H1 (cell line): ENCODE data around the gene SRRM3. TPM values are rescaled to one million over a fixed set of nuclear protein-coding genes. Genes with fewer than 3 reads are reported as not detected.

Source experiments
- CTCF ChIA-PET: fragments of 300-600 bp; sonication (Branson Sonifier 250); formaldehyde crosslinking; loops from one replicate; lab custom pipeline; 2021; ENCODE audit not compliant: partially characterized antibody; lab: Charles Lee
- POLR2A ChIA-PET: fragments of 300-600 bp; sonication (Branson Sonifier 250); formaldehyde crosslinking; loops from one replicate; lab custom pipeline; 2021; ENCODE audit warnings: inconsistent platforms; ENCODE audit not compliant: partially characterized antibody; lab: Charles Lee
- DNase-seq, 2 experiments: peaks; one replicate each; pipeline versions ENCODE4 v3.0.0 to v3.0.0-alpha.2; 2010 to 2022; ENCODE audit warnings: low spot score in 2 of 2, low read depth in 1 of 2, mixed read lengths in 1 of 2
- FAIRE-seq: peaks from 2 replicates; lab custom pipeline; 2011; peaks lifted over from hg19 to GRCh38; lab: Jason Lieb, UNC
- H2AFZ ChIP-seq: 2 replicates; pipeline ENCODE4 v1.8.1; 2012; ENCODE audit warnings: low read length, inconsistent platforms
- H2AK5ac ChIP-seq: 2 replicates; pipeline ENCODE4 v1.6.1; 2013; ENCODE audit warnings: low read depth, low read length
- H2BK120ac ChIP-seq: replicated peaks from 2 replicates; pipeline ENCODE3; 2013; ENCODE audit warnings: low read depth, low read length, inconsistent platforms
- H2BK12ac ChIP-seq: 2 replicates; pipeline ENCODE4 v1.6.1; 2013; ENCODE audit warnings: low read depth, low read length
- H2BK15ac ChIP-seq: 2 replicates; pipeline ENCODE4 v1.6.1; 2013; ENCODE audit warnings: low read length
- H2BK20ac ChIP-seq: 2 replicates; pipeline ENCODE4 v1.6.1; 2013; ENCODE audit warnings: low read length
- H2BK5ac ChIP-seq: 2 replicates; pipeline ENCODE4 v1.6.1; 2013; ENCODE audit warnings: low read depth, low read length
- H3K14ac ChIP-seq: 2 replicates; pipeline ENCODE4 v1.6.1; 2013; ENCODE audit warnings: inconsistent platforms; ENCODE audit not compliant: insufficient read length
- H3K18ac ChIP-seq: 2 replicates; pipeline ENCODE4 v1.6.1; 2013; ENCODE audit warnings: low read length; ENCODE audit errors: extremely low read depth
- H3K23ac ChIP-seq: 2 replicates; pipeline ENCODE4 v1.6.1; 2013; ENCODE audit warnings: inconsistent platforms; ENCODE audit not compliant: insufficient read length
- H3K23me2 ChIP-seq: 2 replicates; pipeline ENCODE4 v1.6.1; 2013; ENCODE audit warnings: low read depth, low read length
- H3K27ac ChIP-seq: 2 replicates; pipeline ENCODE4 v1.6.1; 2011; ENCODE audit warnings: low read depth, low read length, inconsistent platforms
- H3K27me3 ChIP-seq, 4 experiments: replicated peaks in 1 of 4; 1 replicate in 1 of 4; 2 replicates in 3 of 4; pipeline versions ENCODE4 v1.6.1 to v1.8.1; 2011 to 2013; ENCODE audit warnings: low read length in 3 of 4, mild to moderate bottlenecking in 3 of 4, inconsistent platforms in 2 of 4, mixed read lengths in 2 of 4, moderate library complexity in 1 of 4; ENCODE audit not compliant: control insufficient read depth in 3 of 4, insufficient read depth in 3 of 4; ENCODE audit errors: extremely low read depth in 1 of 4
- H3K36me3 ChIP-seq, 4 experiments: 2 replicates each; pipeline versions ENCODE4 v1.6.1 to v1.8.1; 2011 to 2013; ENCODE audit warnings: mild to moderate bottlenecking in 4 of 4, low read length in 3 of 4, moderate library complexity in 2 of 4, control low read depth in 1 of 4, inconsistent platforms in 1 of 4; ENCODE audit not compliant: insufficient read depth in 4 of 4, control insufficient read depth in 2 of 4
- H3K4ac ChIP-seq: replicated peaks from 2 replicates; pipeline ENCODE3; 2013; ENCODE audit warnings: low read length, low read depth, mixed read lengths, inconsistent platforms; ENCODE audit not compliant: insufficient read length
- H3K4me1 ChIP-seq, 4 experiments: replicated peaks in 1 of 4; 1 replicate in 1 of 4; 2 replicates in 3 of 4; pipeline versions ENCODE4 v1.6.1 to v1.8.1; 2011 to 2013; ENCODE audit warnings: low read length in 3 of 4, inconsistent platforms in 2 of 4, mixed read lengths in 1 of 4; ENCODE audit not compliant: insufficient read depth in 4 of 4, control insufficient read depth in 3 of 4
- H3K4me2 ChIP-seq, 2 experiments: 2 replicates each; pipeline versions ENCODE4 v1.6.1 to v1.8.1; 2011 to 2013; ENCODE audit warnings: low read depth in 2 of 2, low read length in 2 of 2, control low read depth in 1 of 2, inconsistent platforms in 1 of 2, mild to moderate bottlenecking in 1 of 2; ENCODE audit not compliant: insufficient read depth in 1 of 2
- H3K4me3 ChIP-seq, 4 experiments: fragments of 200-600, 300-600 bp in 1 of 4; sonication (generic), shearing (Covaris generic), sonication (Bioruptor Twin) in 1 of 4; 2 replicates each; pipeline versions ENCODE4 v1.5.1 to v1.8.1; 2011 to 2016; ENCODE audit warnings: low read length in 4 of 4, low read depth in 3 of 4, control low read depth in 2 of 4, inconsistent platforms in 2 of 4, mild to moderate bottlenecking in 2 of 4, mixed read lengths in 1 of 4, moderate library complexity in 1 of 4; ENCODE audit not compliant: insufficient read depth in 2 of 4; ENCODE audit errors: extremely low read depth in 1 of 4
- H3K56ac ChIP-seq: replicated peaks from 2 replicates; pipeline ENCODE3; 2013; ENCODE audit warnings: low read depth, mild to moderate bottlenecking, mixed read lengths, low read length, inconsistent platforms; ENCODE audit not compliant: insufficient read length
- H3K79me1 ChIP-seq: 2 replicates; pipeline ENCODE4 v1.6.1; 2013; ENCODE audit warnings: low read depth, low read length, control low read depth
- H3K79me2 ChIP-seq, 2 experiments: 2 replicates each; pipeline versions ENCODE4 v1.6.1 to v1.8.1; 2012 to 2013; ENCODE audit warnings: low read length in 2 of 2, mild to moderate bottlenecking in 2 of 2, inconsistent platforms in 1 of 2; ENCODE audit not compliant: insufficient read depth in 2 of 2, control insufficient read depth in 1 of 2
- H3K9ac ChIP-seq, 4 experiments: replicated peaks in 1 of 4; 1 replicate in 1 of 4; 2 replicates in 3 of 4; pipeline versions ENCODE4 v1.6.1 to v1.8.1; 2011 to 2013; ENCODE audit warnings: low read depth in 3 of 4, low read length in 3 of 4, control low read depth in 2 of 4, mild to moderate bottlenecking in 2 of 4, moderate library complexity in 2 of 4, inconsistent platforms in 1 of 4; ENCODE audit errors: extremely low read depth in 1 of 4
- H3K9me3 ChIP-seq, 2 experiments: 2 replicates each; pipeline versions ENCODE4 v1.6.1 to v1.8.1; 2012 to 2013; ENCODE audit warnings: mild to moderate bottlenecking in 2 of 2, moderate library complexity in 2 of 2, control low read depth in 1 of 2, inconsistent platforms in 1 of 2, low read depth in 1 of 2, low read length in 1 of 2, mixed read lengths in 1 of 2; ENCODE audit not compliant: insufficient read depth in 2 of 2
- H4K20me1 ChIP-seq, 2 experiments: replicated peaks in 1 of 2; 2 replicates each; pipeline versions ENCODE3 to v1.8.1; 2011 to 2013; ENCODE audit warnings: inconsistent platforms in 2 of 2, low read length in 2 of 2, mild to moderate bottlenecking in 1 of 2; ENCODE audit not compliant: insufficient read depth in 2 of 2, control insufficient read depth in 1 of 2
- H4K5ac ChIP-seq: 2 replicates; pipeline ENCODE4 v1.6.1; 2013; ENCODE audit warnings: low read length, low read depth, mixed read lengths, inconsistent platforms; ENCODE audit not compliant: insufficient read length
- H4K8ac ChIP-seq: 2 replicates; pipeline ENCODE4 v1.8.0; 2013; ENCODE audit warnings: mild to moderate bottlenecking, moderate library complexity, low read length, inconsistent platforms; ENCODE audit not compliant: insufficient read depth; ENCODE audit errors: extremely low read depth
- H4K91ac ChIP-seq: replicated peaks from 2 replicates; pipeline ENCODE3; 2013; ENCODE audit warnings: low read length, mixed read lengths, inconsistent platforms; ENCODE audit not compliant: insufficient read length
- RBBP5 ChIP-seq: IDR thresholded peaks from 2 replicates; pipeline ENCODE4 v1.7.1; 2012; ENCODE audit warnings: low read depth, mild to moderate bottlenecking, inconsistent platforms, low read length, moderate library complexity, borderline replicate concordance
- WGBS, 2 experiments: shearing (Covaris generic) in 1 of 2; methylation state at CpG; one replicate each; pipeline versions ENCODE4 v1.1.6 to v1.1.7; 2013 to 2015; ENCODE audit warnings: low lambda C conversion rate in 2 of 2, mixed read lengths in 2 of 2, inconsistent platforms in 1 of 2, low coverage in 1 of 2, missing lambda C conversion rate in 1 of 2; ENCODE audit not compliant: insufficient replicate concordance in 2 of 2, insufficient coverage in 1 of 2, insufficient read length in 1 of 2; ENCODE audit errors: extremely low coverage in 1 of 2, missing lambda C conversion rate in 1 of 2; 5-methylcytosine and 5-hydroxymethylcytosine counted together
- polyA plus RNA-seq, 7 experiments: library from polyadenylated mRNA; depleted of rRNA in 3 of 7; stranded (reverse) in 5 of 7; unstranded in 2 of 7; fragments of >200 nt in 5 of 7; fragments of 200-250 nt in 2 of 7; gene quantifications; 1 replicate in 5 of 7; 2 replicates in 1 of 7; 4 replicates in 1 of 7; pipeline versions ENCODE4 v1.2.1 to v1.2.3, GENCODE V29; 2011 to 2013; ENCODE audit warnings: missing spikeins in 2 of 7, mixed read lengths in 2 of 7
- total RNA-seq: library from RNA; stranded (reverse); fragmentation: NEBNext Ultra II Directional; extraction: Animal tissue kit (Norgen Biotek cat#: 25700); gene quantifications from 2 replicates; pipeline ENCODE4 v1.2.1, GENCODE V29; 2021

SRRM3 gene
- total and polyA plus RNA-seq, 2 of the 8 experiments (the other 6 are each of a cell fraction or from before 2014, with no cell fraction given), result 10.4 to 17.4 TPM

GRCh38 chr7:76223286-76223972, 21.7 kb downstream of the SRRM3 start:
- no peak overlapping the region for H3K4me3 ChIP-seq
- no peaks in the 10 kb centered on the region for H3K79me1 ChIP-seq
- CTCF ChIA-PET, result interaction anchor here (0.9 to 5.7 kb wide), 9 partner anchors 10 to 68 kb away, joined by 3 to 41 read pairs (median 8); partner anchors contain the start of gene SRRM3
- no peak overlapping the region for H3K56ac ChIP-seq
- H3K23me2 ChIP-seq, result no peaks in the 10 kb centered on the region
- no peaks in the 10 kb centered on the region for H3K9me3 ChIP-seq
- no peaks in the 10 kb centered on the region for H3K79me2 ChIP-seq
- no peak overlapping the region for H3K4ac ChIP-seq
- H2AK5ac ChIP-seq, result 0 out of 2 replicates have a peak overlapping the region, but pooled peaks have one; percentile 65
- no peak for FAIRE-seq
- no peak overlapping the region for H4K5ac ChIP-seq
- no peak overlapping the region for H3K27ac ChIP-seq
- peak overlapping the region; percentile 94; the same call in 1 of the 2 replicates for H2BK12ac ChIP-seq
- no peak overlapping the region for H3K23ac ChIP-seq
- no peak overlapping the region for H2AFZ ChIP-seq
- H3K18ac ChIP-seq, result no peak overlapping the region; the same call in 1 of the 2 replicates
- DNase-seq, result no peak
- peak overlapping the region; percentile 90 for H4K91ac ChIP-seq
- peak overlapping the region; percentile 99; the same call in 1 of the 2 replicates for H2BK15ac ChIP-seq
- no peak overlapping the region for H4K8ac ChIP-seq
- TF ChIP-seq RBBP5, result no peak
- peaks cover 12 to 30% (median 15%) of the 10 kb centered on the region in 4 experiments for H3K4me1 ChIP-seq
- H3K36me3 ChIP-seq, result no peaks in the 10 kb centered on the region
- H3K4me2 ChIP-seq, result peak overlapping the region in 1 of 2 experiments; percentile 3; a peak in 1 of 4 replicates
- H2BK120ac ChIP-seq, result peak overlapping the region; percentile 62
- H4K20me1 ChIP-seq, result no peaks in the 10 kb centered on the region
- H3K14ac ChIP-seq, result no peak overlapping the region
- H3K27me3 ChIP-seq, result no peaks in the 10 kb centered on the region
- POLR2A ChIA-PET, result interaction anchor here (0.6 to 6.4 kb wide), 6 partner anchors 11 to 59 kb away, joined by 3 to 41 read pairs (median 4); partner anchors contain the start of gene SRRM3
- H3K9ac ChIP-seq, result no peak overlapping the region
- 55% methylated on average over 3 of the region's 3 CpGs; no CpG with 5 or more reads in 1 of the 2 experiments for WGBS, 2 experiments
- H2BK20ac ChIP-seq, result peak overlapping the region; percentile 67; the same call in 1 of the 2 replicates
- 0 out of 2 replicates have a peak overlapping the region, but pooled peaks have one; percentile 56 for H2BK5ac ChIP-seq
